ENCODE results near the gene JUND.

DNA sequence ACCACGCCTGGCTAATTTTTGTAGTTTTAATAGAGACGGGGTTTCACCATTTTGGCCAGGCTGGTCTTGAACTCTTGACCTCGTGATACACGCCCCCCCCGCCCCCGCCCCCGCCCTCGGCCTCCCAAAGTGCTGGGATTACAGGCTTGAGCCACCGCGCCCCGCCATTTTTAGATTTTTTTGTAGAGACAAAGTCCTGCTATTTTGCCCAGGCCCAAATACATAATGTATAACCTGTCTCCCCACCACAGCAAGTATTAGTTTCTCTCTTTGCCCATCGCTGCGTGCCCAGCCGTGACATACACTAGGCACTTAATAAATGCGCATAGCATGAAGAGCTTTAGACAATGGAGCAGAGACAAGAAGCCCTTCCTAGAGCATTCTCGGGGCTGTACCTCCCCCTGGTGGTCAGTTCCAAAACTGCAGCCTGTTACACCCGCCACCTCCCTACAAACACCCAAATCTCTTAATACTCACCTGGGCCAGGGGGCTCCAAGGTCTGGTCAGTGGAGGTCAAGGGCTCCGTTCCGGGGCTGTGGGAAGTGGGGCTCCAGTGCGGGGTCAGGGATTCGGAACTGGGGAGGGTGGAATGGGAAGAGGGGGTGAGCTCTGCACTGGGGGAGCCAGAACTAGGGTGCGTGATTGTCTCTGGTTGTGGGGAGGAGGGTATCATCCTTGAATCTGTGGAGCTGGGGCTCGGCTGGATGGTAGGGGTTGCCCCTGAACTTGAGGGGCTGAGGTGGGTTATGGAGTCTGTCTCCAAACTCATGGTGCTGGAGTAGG, 29.6 kb downstream of the JUND start:
- TF ChIP-seq EP300 (IDR thresholded peaks at IDR 0.05; ENCODE audit: borderline replicate concordance), result no peak
- no peak for TF ChIP-seq YY1 (IDR thresholded peaks at IDR 0.05; ENCODE audit: low read depth)
- TF ChIP-seq MAX (IDR thresholded peaks at IDR 0.05), result no peak
- TF ChIP-seq TAF1 (IDR thresholded peaks at IDR 0.05; ENCODE audit: low read depth), result no peak
- TF ChIP-seq REST (IDR thresholded peaks at IDR 0.05; ENCODE audit: low read depth), result no peak
- no peak for TF ChIP-seq CREB1 (IDR thresholded peaks at IDR 0.05; ENCODE audit: low read depth)
- TF ChIP-seq FOXM1 (IDR thresholded peaks at IDR 0.05; ENCODE audit: borderline replicate concordance, low read depth), result no peak
- TF ChIP-seq, protein P1, sequence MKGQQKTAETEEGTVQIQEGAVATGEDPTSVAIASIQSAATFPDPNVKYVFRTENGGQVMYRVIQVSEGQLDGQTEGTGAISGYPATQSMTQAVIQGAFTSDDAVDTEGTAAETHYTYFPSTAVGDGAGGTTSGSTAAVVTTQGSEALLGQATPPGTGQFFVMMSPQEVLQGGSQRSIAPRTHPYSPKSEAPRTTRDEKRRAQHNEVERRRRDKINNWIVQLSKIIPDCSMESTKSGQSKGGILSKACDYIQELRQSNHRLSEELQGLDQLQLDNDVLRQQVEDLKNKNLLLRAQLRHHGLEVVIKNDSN (IDR thresholded peaks at IDR 0.05), result no peak
- no peak for TF ChIP-seq TEAD4 (IDR thresholded peaks at IDR 0.05)
- TF ChIP-seq RAD21 (IDR thresholded peaks at IDR 0.05; ENCODE audit: low read depth), result peak; percentile 99
